Astrocyte (in vitro differentiated cells and primary cell): ENCODE data around the gene PDE3B. TPM values are rescaled to one million over a fixed set of nuclear protein-coding genes. Genes with fewer than 3 reads are reported as not detected.

Experiments used
- DNase-seq: peaks from one replicate; pipeline ENCODE4 v3.0.0-alpha.2; 2010; ENCODE audit warnings: low read depth
- FAIRE-seq: peaks from 2 replicates; lab custom pipeline; 2011; peaks lifted over from hg19 to GRCh38; lab: Jason Lieb, UNC
- H2AFZ ChIP-seq: 2 replicates; pipeline ENCODE4 v1.6.0; 2012; ENCODE audit warnings: low read depth, low read length, inconsistent platforms
- H3K27ac ChIP-seq: 2 replicates; pipeline ENCODE4 v1.5.1; 2011; ENCODE audit warnings: low read depth, low read length, inconsistent platforms
- H3K27me3 ChIP-seq: 2 replicates; pipeline ENCODE4 v1.6.0; 2011; ENCODE audit warnings: low read length, inconsistent platforms; ENCODE audit not compliant: insufficient read depth
- H3K36me3 ChIP-seq: 2 replicates; pipeline ENCODE4 v1.5.1; 2011; ENCODE audit warnings: low read length, inconsistent platforms; ENCODE audit not compliant: insufficient read depth
- H3K4me1 ChIP-seq: 2 replicates; pipeline ENCODE4 v1.5.1; 2011; ENCODE audit warnings: low read length, inconsistent platforms; ENCODE audit not compliant: insufficient read depth
- H3K4me2 ChIP-seq: 2 replicates; pipeline ENCODE4 v1.6.0; 2012; ENCODE audit warnings: low read length, inconsistent platforms
- H3K4me3 ChIP-seq: 2 replicates; pipeline ENCODE4 v1.5.1; 2011; ENCODE audit warnings: low read depth, mild to moderate bottlenecking, low read length, inconsistent platforms; ENCODE audit not compliant: insufficient read depth
- H3K79me2 ChIP-seq: 2 replicates; pipeline ENCODE4 v1.6.0; 2012; ENCODE audit warnings: mild to moderate bottlenecking, low read length, inconsistent platforms; ENCODE audit not compliant: insufficient read depth
- H3K9ac ChIP-seq: 2 replicates; pipeline ENCODE4 v1.6.0; 2012; ENCODE audit warnings: mild to moderate bottlenecking, low read length, inconsistent platforms
- H3K9me3 ChIP-seq: 2 replicates; pipeline ENCODE4 v1.5.1; 2012; ENCODE audit warnings: low read depth, mild to moderate bottlenecking, low read length, inconsistent platforms; ENCODE audit not compliant: insufficient read depth
- H4K20me1 ChIP-seq: 2 replicates; pipeline ENCODE4 v1.6.0; 2012; ENCODE audit warnings: low read length, inconsistent platforms; ENCODE audit not compliant: insufficient read depth
- H3K27ac Mint-ChIP-seq: one replicate; pipeline ENCODE4 v1.8.0; 2021; ENCODE audit warnings: mild to moderate bottlenecking, mixed read lengths; ENCODE audit not compliant: unreplicated experiment
- H3K27me3 Mint-ChIP-seq: one replicate; pipeline ENCODE4 v1.8.0; 2021; ENCODE audit warnings: low read depth, mixed read lengths; ENCODE audit not compliant: unreplicated experiment
- H3K36me3 Mint-ChIP-seq: one replicate; pipeline ENCODE4 v1.8.0; 2021; ENCODE audit warnings: low read depth, mixed read lengths; ENCODE audit not compliant: unreplicated experiment
- H3K4me1 Mint-ChIP-seq: one replicate; pipeline ENCODE4 v1.8.0; 2021; ENCODE audit warnings: low read depth, mixed read lengths; ENCODE audit not compliant: unreplicated experiment
- H3K4me3 Mint-ChIP-seq: one replicate; pipeline ENCODE4 v1.8.0; 2021; ENCODE audit warnings: mild to moderate bottlenecking, moderate library complexity, mixed read lengths; ENCODE audit not compliant: unreplicated experiment
- H3K9me3 Mint-ChIP-seq: one replicate; pipeline ENCODE4 v1.8.0; 2021; ENCODE audit warnings: mild to moderate bottlenecking, mixed read lengths; ENCODE audit not compliant: unreplicated experiment
- EZH2 ChIP-seq: IDR thresholded peaks from 2 replicates; pipeline ENCODE4 v1.6.1; 2012; ENCODE audit warnings: mild to moderate bottlenecking, low read length, inconsistent platforms; ENCODE audit not compliant: insufficient read depth
- total RNA-seq: library from RNA; stranded (reverse); gene quantifications from 2 replicates; pipeline ENCODE4 v1.2.1, GENCODE V29; 2021
- TF ChIP-seq, protein P1 (sequence below): IDR thresholded peaks from 2 replicates; pipeline ENCODE4 v1.5.1; 2011; ENCODE audit warnings: low read depth, mild to moderate bottlenecking, inconsistent platforms, low read length, moderate library complexity; ENCODE audit not compliant: insufficient read depth

Gene PDE3B
- total RNA-seq, 1 donor from 2014 or later: 2.9 TPM

DNA sequence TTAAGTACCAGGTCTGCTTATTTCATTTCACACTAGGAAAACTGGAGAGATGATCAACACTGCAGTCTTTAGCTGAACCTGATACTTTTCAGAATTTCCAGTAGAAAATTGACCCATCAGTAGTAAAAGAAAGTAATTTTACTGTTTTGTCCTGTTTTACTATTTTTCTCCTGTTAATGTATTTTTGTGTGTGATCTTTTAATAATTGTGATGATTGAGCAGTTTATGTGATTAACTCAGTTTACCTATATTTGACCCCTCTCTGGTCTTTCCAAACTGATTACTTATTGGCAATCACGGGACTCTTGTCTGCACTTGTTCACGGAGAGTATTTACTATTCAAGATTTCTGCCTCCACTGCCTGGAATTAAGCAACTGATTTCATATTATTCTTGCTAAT is 249.0 kb downstream of the PDE3B start:
- Histone ChIP-seq H3K79me2 (no peaks in the 10 kb centered on the region), H3K4me2 (peak overlapping the region; percentile 97), H3K4me1 (no peaks in the 10 kb centered on the region), H3K36me3 (no peaks in the 10 kb centered on the region), H3K27ac (no peak overlapping the region), H3K9me3 (no peaks in the 10 kb centered on the region), H3K9ac (peak overlapping the region; percentile 84), H2AFZ (peak overlapping the region; percentile 93), H4K20me1 (peaks cover 3% of the 10 kb centered on the region), H3K27me3 (no peaks in the 10 kb centered on the region), H3K4me3 (peak overlapping the region; percentile 71)
- no peak for TF ChIP-seq EZH2
- TF ChIP-seq, protein P1, sequence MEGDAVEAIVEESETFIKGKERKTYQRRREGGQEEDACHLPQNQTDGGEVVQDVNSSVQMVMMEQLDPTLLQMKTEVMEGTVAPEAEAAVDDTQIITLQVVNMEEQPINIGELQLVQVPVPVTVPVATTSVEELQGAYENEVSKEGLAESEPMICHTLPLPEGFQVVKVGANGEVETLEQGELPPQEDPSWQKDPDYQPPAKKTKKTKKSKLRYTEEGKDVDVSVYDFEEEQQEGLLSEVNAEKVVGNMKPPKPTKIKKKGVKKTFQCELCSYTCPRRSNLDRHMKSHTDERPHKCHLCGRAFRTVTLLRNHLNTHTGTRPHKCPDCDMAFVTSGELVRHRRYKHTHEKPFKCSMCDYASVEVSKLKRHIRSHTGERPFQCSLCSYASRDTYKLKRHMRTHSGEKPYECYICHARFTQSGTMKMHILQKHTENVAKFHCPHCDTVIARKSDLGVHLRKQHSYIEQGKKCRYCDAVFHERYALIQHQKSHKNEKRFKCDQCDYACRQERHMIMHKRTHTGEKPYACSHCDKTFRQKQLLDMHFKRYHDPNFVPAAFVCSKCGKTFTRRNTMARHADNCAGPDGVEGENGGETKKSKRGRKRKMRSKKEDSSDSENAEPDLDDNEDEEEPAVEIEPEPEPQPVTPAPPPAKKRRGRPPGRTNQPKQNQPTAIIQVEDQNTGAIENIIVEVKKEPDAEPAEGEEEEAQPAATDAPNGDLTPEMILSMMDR: no peak
- DNase-seq (no peak), FAIRE-seq (no peak)
- Mint-ChIP-seq H3K27ac (peak overlapping the region; percentile 23), H3K36me3 (peaks cover 4% of the 10 kb centered on the region), H3K9me3 (peaks cover 4% of the 10 kb centered on the region), H3K4me1 (peaks cover 4% of the 10 kb centered on the region), H3K4me3 (peak overlapping the region; percentile 83), H3K27me3 (peaks cover 3% of the 10 kb centered on the region)

DNA sequence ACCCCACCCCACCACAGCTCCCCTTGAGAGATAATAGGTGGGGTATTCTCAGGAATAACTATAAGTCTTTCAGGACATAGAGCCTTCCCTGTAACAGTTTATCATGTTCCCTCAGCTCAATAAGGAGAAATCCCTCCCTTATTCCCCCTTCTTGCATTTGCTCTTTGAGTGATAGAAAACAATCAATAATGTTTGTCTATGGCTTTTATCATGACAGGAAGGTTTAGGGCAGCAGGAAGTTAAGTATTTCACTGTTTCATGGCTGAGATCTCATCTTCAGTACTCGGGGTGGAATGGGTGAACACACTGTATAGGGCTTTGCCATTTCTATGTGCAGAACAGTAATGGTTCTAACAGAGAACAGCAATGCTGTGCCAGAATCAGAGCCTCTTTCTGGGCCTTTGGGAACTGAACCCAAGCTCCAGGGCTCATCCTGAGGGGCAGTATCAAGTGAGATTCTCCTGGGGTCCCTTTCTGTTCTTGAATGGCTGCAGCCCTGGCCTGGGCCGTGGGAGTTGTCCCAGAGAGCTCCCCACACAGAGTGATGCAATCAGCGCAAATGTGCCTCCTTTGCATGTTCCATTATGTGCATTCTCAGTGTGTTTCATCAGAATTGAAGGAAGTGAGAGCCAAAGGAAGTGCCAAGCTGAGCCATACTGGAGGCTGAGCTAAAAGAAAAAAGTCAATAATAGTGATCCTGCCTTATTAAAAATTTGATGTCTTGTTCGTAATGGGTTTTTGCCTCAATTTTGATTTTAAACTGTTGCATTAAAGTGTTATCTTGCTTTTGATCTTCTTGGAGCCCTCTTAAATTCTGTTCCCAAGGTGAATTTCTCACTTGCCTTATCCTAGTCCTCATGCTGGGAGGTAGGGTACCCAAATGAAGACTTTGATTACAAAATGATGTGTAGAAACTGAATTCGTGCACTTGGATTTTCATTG is 251.3 kb downstream of the PDE3B start:
- no peak overlapping the region for H3K4me3 ChIP-seq
- Mint-ChIP-seq H3K27ac (peak overlapping the region; percentile 59), H3K27me3 (peaks cover 3% of the 10 kb centered on the region), H3K4me3 (no peak overlapping the region), H3K36me3 (peaks cover 4% of the 10 kb centered on the region), H3K4me1 (peaks cover 2% of the 10 kb centered on the region), H3K9me3 (peaks cover 4% of the 10 kb centered on the region)
- no peak overlapping the region for H3K4me2 ChIP-seq
- H3K27me3 ChIP-seq: no peaks in the 10 kb centered on the region
- no peaks in the 10 kb centered on the region for H3K36me3 ChIP-seq
- DNase-seq (no peak), FAIRE-seq (no peak)
- no peaks in the 10 kb centered on the region for H3K79me2 ChIP-seq
- TF ChIP-seq, protein P1: no peak
- no peak for TF ChIP-seq EZH2
- H4K20me1 ChIP-seq: no peaks in the 10 kb centered on the region
- H3K9me3 ChIP-seq: no peaks in the 10 kb centered on the region
- H2AFZ ChIP-seq: no peak overlapping the region
- H3K27ac ChIP-seq: no peak overlapping the region
- no peak overlapping the region for H3K9ac ChIP-seq
- no peaks in the 10 kb centered on the region for H3K4me1 ChIP-seq

DNA sequence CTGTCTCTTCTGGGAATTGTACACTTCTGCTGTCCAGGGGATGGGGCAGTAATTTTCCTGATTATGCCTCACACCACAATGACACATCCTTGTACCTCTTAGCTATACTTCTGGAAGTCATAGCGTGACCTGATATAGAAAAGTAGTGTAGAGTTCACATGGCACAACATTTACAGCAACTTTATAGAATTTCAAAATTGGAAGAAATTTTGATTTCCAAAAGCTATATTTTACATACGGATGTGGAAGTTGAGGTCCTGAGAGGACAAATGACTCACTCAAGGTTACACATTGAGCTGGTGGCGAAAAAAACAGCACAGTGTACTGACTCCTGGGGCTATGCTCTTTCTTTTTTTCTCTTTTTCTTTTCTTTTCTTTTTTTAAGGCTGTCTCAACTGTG is 254.8 kb downstream of the PDE3B start:
- no peak overlapping the region for H3K27ac ChIP-seq
- H3K9me3 Mint-ChIP-seq: peaks cover 2% of the 10 kb centered on the region
- H3K27me3 Mint-ChIP-seq: no peaks in the 10 kb centered on the region
- no peak overlapping the region for H3K27ac Mint-ChIP-seq
- H3K36me3 ChIP-seq: no peaks in the 10 kb centered on the region
- no peaks in the 10 kb centered on the region for H3K79me2 ChIP-seq
- peaks cover 10% of the 10 kb centered on the region for H3K4me1 Mint-ChIP-seq
- no peak overlapping the region for H3K4me3 ChIP-seq
- no peaks in the 10 kb centered on the region for H3K9me3 ChIP-seq
- H3K9ac ChIP-seq: no peak overlapping the region
- FAIRE-seq (no peak), DNase-seq (no peak)
- TF ChIP-seq EZH2: no peak
- TF ChIP-seq, protein P1: no peak
- no peak overlapping the region for H3K4me3 Mint-ChIP-seq
- no peak overlapping the region for H3K4me2 ChIP-seq
- H3K36me3 Mint-ChIP-seq: peaks cover 1% of the 10 kb centered on the region
- H4K20me1 ChIP-seq: no peaks in the 10 kb centered on the region
- H3K27me3 ChIP-seq: no peaks in the 10 kb centered on the region
- no peaks in the 10 kb centered on the region for H3K4me1 ChIP-seq
- H2AFZ ChIP-seq: no peak overlapping the region
